Stimulated activated naive CD8-positive, alpha-beta T cell treated with anti-CD3 and anti-CD28 coated beads, Interleukin-15, Interleukin-2, amounts not matched to agents 100 ng/mL and 50 ng/mL, for 24 hours (primary cell): ENCODE measurements around the gene CCR7.

ENCODE experiments used
- H3K27ac Mint-ChIP-seq: one replicate; pipeline ENCODE4 v1.8.0; 2021; ENCODE audit warnings: mild to moderate bottlenecking, mixed read lengths
- H3K27me3 Mint-ChIP-seq: one replicate; pipeline ENCODE4 v1.8.0; 2021; ENCODE audit warnings: mixed read lengths
- H3K36me3 Mint-ChIP-seq: one replicate; pipeline ENCODE4 v1.8.0; 2021; ENCODE audit warnings: low read depth, mixed read lengths
- H3K4me1 Mint-ChIP-seq: one replicate; pipeline ENCODE4 v1.8.0; 2021; ENCODE audit warnings: low read depth, mixed read lengths
- H3K4me3 Mint-ChIP-seq: one replicate; pipeline ENCODE4 v1.8.0; 2021; ENCODE audit warnings: mild to moderate bottlenecking, mixed read lengths
- H3K9me3 Mint-ChIP-seq: one replicate; pipeline ENCODE4 v1.8.0; 2021; ENCODE audit warnings: mixed read lengths

CCR7 gene

DNA sequence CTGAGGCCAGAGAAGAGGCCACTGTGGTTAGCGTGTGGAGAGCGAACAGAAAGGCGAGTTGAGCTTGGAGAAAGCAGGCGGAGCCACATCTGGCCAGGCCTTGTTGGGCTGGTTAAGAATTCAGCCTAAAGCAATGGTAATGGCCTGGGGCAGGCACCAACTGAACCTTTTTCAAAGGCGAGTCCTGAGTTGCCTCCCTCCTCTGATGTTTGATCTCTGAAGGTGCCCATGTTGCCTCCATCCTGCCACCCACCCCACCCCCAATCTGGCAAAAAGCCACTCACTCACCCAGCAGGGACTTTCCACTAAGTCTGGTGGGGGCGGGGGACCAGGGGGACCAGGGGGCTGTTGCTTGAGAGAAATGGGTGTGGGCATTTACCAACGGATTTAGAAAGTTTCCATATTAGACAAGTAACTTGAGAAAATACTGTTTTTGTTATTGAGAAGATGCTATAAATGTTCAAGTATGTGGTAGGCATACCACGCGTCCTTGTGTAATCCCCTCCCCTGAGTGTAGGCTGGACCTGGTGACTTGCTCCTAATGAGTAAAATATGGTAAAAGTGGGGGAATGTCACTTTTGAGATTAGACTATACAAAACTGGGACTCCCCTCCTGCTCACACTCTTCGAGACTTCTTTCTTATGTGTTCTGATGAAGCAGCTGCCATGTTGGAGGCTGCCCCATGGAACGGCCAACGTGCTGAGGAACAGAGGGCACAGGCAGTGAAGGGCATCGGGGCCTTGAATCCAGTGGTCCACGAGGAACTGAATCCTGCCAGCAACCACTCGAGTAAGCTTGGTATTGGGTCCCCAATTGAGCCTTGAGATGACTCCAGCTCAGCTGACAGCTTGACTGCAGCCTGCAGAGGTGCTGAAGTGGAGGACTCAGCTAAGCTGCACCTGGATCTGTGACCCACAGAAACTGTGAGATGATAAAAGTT lies 34.0 kb downstream of the CCR7 start:
- H3K27me3 Mint-ChIP-seq: no peaks in the 10 kb centered on the region
- peak overlapping the region; percentile 96 for H3K27ac Mint-ChIP-seq
- H3K4me3 Mint-ChIP-seq: peak overlapping the region; percentile 79
- H3K9me3 Mint-ChIP-seq: peaks cover under 1% of the 10 kb centered on the region
- H3K4me1 Mint-ChIP-seq: peaks cover 79% of the 10 kb centered on the region
- H3K36me3 Mint-ChIP-seq: peaks cover 3% of the 10 kb centered on the region

DNA sequence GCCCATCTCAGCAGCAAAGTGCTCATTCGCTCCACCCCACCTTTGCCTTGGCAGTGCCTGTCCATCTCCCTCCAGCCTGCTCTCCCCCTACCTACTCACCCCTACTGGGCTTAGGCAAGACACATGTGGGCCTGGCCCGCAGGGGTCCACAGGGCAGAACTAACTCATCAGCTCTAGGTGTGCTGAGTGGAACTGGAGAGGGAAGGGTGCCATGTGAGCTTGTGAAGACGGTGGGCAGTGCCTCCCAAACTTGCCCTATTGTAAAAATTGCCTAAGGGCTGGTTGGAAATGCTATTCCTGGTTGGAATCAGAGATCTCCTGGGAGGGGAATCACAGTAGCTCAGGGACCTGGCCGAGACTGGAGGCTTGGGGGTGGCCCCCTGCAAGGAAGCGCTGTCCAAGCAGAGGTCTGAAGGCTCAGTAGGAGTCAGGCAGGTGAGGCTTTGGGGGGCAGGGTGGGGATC lies 34.7 kb downstream of the CCR7 start:
- Mint-ChIP-seq H3K4me1 (peaks cover 71% of the 10 kb centered on the region), H3K4me3 (peak overlapping the region; percentile 28)

DNA sequence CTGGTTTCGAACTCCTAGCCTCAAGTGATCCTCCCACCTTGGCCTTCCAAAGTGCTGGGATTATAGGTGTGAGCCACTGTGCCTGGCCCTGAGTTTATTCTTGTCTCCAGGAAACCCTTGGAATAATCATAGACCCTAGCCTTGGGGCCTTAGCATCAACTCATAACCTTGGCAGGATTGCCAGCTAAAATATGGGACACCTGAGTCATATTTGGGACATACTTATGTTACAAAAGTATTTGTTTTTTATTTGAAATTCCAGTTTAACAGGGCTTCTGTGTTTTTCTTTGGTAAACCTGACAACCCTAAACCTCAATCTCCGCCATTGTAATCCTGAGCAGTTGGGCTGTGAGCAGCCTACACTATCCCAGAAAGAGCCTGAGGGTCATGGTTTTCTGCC lies 35.3 kb downstream of the CCR7 start:
- H3K4me3 Mint-ChIP-seq: no peak overlapping the region
- peaks cover 68% of the 10 kb centered on the region for H3K4me1 Mint-ChIP-seq
- H3K27me3 Mint-ChIP-seq: no peaks in the 10 kb centered on the region
- peaks cover 11% of the 10 kb centered on the region for H3K9me3 Mint-ChIP-seq
- peaks cover 14% of the 10 kb centered on the region for H3K36me3 Mint-ChIP-seq
- H3K27ac Mint-ChIP-seq: peak overlapping the region; percentile 96

More for the DNA sequence above, 34.7 kb downstream of the CCR7 start:
- Mint-ChIP-seq H3K27ac (peak overlapping the region; percentile 96), H3K36me3 (peaks cover 8% of the 10 kb centered on the region), H3K9me3 (peaks cover 7% of the 10 kb centered on the region), H3K27me3 (no peaks in the 10 kb centered on the region)

DNA sequence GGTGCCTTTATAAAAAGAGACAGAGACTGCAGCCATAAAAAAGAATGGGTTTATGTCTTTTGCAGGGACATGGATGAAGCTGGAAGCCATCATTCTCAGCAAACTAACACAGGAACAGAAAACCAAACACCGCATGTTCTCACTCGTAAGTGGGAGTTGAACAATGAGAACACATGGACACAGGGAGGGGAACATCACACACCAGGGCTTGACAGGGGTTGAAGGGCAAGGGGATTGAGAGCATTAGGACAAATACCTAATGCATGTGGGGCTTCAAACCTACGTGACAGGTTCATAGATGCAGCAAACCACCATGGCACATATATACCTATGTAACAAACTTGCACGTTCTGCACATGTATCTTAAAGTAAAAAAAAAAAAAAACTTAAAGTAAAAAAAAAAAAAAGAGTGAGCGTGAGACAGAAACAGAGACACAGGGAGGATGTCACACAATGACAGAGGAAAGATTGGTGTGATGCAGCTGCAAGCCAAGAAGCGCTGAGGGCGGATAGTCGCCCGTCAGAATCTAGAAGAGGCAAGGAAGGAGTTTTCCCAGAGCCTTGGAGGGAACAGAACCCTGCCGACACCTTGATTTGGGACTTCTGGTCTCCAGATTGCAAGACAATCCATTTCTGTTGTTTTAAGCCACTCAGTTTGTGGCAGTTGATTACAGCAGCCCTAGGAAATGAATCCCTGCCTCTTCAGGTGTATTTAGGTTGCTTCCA lies 36.4 kb downstream of the CCR7 start:
- peaks cover 23% of the 10 kb centered on the region for H3K9me3 Mint-ChIP-seq
- peaks cover 60% of the 10 kb centered on the region for H3K4me1 Mint-ChIP-seq
- no peak overlapping the region for H3K4me3 Mint-ChIP-seq
- no peaks in the 10 kb centered on the region for H3K27me3 Mint-ChIP-seq
- H3K36me3 Mint-ChIP-seq: peaks cover 25% of the 10 kb centered on the region
- peak overlapping the region; percentile 61 for H3K27ac Mint-ChIP-seq

DNA sequence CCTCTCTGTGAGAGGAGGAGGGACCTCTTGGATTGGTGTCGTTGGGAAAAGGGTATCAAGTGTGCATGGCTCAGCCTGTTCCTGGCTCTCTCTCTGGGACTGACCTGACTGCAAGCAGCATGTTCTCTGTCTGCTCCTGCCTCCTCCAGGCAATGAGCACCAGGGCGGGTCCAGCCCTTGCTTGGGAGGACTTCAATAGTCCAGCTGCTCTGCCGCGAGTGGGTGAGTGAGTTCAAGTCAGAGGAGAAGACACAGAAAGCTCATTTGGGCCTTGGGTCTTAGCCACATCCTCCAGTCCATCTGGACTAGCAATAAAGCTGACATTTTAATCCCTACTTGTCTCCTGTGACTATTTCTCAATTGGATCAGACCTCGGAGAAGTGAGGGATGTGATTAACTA lies 38.6 kb downstream of the CCR7 start:
- H3K36me3 Mint-ChIP-seq: peaks cover 35% of the 10 kb centered on the region
- no peaks in the 10 kb centered on the region for H3K27me3 Mint-ChIP-seq
- H3K4me1 Mint-ChIP-seq: peaks cover 45% of the 10 kb centered on the region
- H3K27ac Mint-ChIP-seq: no peak overlapping the region
- peaks cover 28% of the 10 kb centered on the region for H3K9me3 Mint-ChIP-seq
- no peak overlapping the region for H3K4me3 Mint-ChIP-seq

DNA sequence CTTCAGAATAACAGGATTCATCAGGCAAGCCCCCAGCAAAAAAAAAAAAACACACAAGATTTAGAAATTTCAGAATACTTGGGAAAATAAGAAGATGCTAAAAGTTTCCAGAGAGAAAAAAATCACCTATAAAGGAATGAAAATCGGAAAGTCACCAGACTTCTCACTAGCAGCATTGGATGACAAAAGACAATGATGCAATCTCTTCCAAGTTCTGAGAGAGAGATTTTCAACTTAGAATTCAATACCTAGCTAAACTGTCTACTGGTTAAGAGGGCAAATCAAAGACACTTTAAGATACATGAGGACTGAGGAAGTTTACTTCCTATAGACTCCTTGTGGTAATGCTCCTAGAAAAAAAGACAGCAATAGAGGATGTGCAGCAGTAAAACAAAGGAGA lies 40.0 kb downstream of the CCR7 start:
- Mint-ChIP-seq H3K27me3 (no peaks in the 10 kb centered on the region), H3K36me3 (peaks cover 35% of the 10 kb centered on the region), H3K9me3 (peaks cover 28% of the 10 kb centered on the region), H3K27ac (no peak overlapping the region), H3K4me1 (peaks cover 39% of the 10 kb centered on the region), H3K4me3 (no peak overlapping the region)

DNA sequence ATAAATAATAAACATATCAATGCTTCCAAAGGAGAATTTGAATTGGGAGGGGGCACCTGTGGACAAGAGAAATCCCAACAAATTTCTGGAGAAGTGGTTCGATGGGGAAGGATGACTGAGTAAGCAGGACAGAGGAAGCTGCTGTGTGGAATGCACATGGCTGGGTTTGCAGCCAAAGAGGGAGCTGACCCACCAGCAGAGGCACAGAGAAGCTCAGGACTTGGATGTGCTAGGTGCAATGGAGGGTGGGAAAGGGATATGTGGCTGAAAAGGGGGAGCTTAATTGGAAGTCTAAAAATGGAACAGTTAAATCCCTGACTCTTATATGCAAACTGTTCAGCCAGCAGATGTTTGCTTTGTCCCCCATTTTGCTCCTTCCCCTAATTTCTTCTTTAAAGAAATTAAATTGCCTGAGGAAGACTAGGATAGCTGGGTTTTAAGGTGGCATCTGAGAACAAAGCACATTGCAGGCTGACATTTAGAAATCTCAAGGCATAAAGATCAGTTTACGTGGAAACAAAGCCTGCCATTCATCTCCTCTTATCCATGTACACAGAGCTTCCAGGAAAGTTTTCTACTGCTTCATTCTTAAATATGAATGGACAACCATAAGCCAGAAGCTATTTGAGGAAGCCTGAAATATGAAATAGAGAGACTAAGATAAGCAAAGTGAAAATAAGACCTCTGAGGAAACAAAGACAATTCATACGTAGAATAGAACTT lies 40.9 kb downstream of the CCR7 start:
- Mint-ChIP-seq H3K36me3 (peaks cover 35% of the 10 kb centered on the region), H3K4me3 (no peak overlapping the region), H3K9me3 (peaks cover 28% of the 10 kb centered on the region), H3K27ac (no peak overlapping the region), H3K4me1 (peaks cover 31% of the 10 kb centered on the region), H3K27me3 (no peaks in the 10 kb centered on the region)

DNA sequence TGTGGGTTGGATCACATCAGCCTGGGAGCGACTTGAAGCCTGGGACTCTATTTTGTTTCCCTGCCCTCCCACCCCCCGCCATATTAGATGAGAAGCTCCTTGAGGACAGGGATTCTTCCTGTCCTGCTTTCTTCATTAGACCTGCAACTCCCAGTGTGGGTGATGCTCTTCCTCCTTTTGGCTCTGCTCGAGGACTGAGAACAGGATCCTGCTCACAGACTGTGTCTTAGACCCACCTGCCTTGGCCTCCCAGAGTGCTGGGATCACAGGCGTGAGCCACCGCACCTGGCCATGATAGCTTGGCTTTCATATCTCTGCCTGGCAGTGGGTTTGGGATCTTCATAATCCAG lies 42.3 kb downstream of the CCR7 start:
- H3K9me3 Mint-ChIP-seq: peaks cover 28% of the 10 kb centered on the region
- no peak overlapping the region for H3K4me3 Mint-ChIP-seq
- H3K27me3 Mint-ChIP-seq: no peaks in the 10 kb centered on the region
- H3K27ac Mint-ChIP-seq: no peak overlapping the region
- peaks cover 33% of the 10 kb centered on the region for H3K4me1 Mint-ChIP-seq
- peaks cover 35% of the 10 kb centered on the region for H3K36me3 Mint-ChIP-seq

DNA sequence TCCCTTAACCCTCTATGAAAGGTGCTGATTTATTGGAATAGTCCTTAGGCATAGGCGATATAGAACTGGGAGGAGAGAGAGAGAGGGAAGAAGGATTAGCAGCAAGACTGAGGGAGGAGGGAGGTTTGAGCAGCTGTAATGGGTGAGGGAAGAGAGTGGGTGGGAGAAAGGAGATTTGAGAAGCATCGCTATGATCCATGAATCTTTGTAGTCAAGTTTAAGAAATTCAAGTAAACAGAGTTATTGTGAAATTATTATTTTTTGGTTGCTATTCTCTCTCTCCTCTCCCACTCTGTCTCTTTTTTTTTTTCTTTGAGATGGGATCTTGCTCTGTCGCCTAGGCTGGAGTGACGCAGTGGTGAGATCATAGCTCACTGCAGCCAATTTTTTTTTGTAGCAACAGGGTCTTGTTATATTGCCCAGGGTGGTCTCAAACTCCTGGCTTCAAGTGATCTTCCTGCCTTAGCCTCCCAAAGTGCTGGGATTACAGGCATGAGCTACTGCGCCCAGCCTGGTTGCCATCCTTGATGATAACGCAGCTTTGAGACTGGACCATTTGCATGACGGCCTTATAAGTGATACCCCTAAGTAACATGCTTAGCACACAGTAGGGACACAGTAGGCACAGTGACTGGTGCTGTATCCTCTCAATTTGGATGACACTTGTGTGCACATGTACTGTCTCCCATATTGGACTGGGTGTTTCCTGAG lies 42.9 kb downstream of the CCR7 start:
- Mint-ChIP-seq H3K9me3 (peaks cover 28% of the 10 kb centered on the region), H3K4me3 (no peak overlapping the region), H3K4me1 (peaks cover 36% of the 10 kb centered on the region), H3K36me3 (peaks cover 36% of the 10 kb centered on the region), H3K27ac (no peak overlapping the region), H3K27me3 (no peaks in the 10 kb centered on the region)

DNA sequence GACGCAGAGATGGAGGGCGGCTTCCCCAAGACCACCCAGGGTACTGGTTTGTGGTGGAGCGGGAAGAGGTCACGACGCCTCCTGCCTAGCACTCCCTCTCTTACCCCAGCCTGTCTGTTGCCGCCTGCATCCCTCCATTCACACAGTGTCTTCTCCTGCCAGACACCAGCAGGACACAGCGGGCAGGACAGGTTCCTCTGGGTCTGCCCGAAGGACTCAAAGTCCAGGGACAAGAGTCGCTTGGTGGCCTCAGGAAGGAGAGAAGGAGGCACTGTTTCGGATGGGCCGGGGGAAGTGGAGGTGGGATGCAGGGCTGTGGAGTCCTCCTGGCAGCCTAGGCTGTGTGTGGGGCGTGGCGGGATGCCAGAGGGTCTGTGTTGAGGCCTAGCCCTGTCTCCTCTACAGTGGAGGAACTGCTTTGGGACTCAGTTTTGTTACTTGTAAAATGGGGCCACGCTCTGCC lies 44.2 kb downstream of the CCR7 start:
- H3K4me1 Mint-ChIP-seq: peaks cover 50% of the 10 kb centered on the region
- H3K36me3 Mint-ChIP-seq: peaks cover 35% of the 10 kb centered on the region
- H3K4me3 Mint-ChIP-seq: no peak overlapping the region
- H3K27me3 Mint-ChIP-seq: no peaks in the 10 kb centered on the region
- H3K9me3 Mint-ChIP-seq: peaks cover 25% of the 10 kb centered on the region
- H3K27ac Mint-ChIP-seq: no peak overlapping the region

DNA sequence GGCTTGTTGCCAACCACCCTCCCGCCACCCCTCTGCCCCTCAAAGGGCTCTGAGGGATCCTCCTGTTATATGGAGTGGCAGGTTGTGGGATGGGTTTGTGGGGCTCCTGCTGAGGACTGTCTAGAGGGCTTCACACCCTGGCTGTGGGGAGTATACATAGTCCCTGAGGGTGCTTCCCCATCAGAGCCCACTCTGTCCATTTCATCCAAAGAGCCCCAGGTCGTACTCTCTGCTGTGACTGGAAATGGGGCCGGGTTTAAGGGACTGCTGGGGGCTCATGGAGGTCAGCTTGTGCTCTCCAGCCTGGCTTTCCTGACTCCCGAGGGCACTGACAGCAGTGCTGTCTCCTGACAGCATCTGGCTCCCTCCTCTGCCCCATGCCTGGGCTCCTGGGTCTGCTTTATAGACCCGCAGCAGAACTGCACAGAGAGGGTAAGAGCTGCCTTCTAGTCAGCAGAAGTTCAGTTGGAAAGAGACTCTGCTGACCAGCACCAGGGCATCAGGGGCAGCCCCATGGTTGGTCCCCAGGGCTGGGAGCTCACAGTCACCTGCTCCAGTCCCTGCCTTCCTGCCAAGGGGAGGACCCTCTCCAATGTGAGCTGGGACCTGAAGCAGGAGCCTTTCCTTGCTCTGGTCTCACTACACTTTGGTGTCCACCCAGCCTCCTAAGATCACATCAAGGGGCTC lies 46.0 kb downstream of the CCR7 start:
- Mint-ChIP-seq H3K4me1 (peaks cover 63% of the 10 kb centered on the region), H3K36me3 (peaks cover 18% of the 10 kb centered on the region), H3K27ac (no peak overlapping the region), H3K4me3 (no peak overlapping the region), H3K27me3 (peaks cover 9% of the 10 kb centered on the region), H3K9me3 (peaks cover 9% of the 10 kb centered on the region)

DNA sequence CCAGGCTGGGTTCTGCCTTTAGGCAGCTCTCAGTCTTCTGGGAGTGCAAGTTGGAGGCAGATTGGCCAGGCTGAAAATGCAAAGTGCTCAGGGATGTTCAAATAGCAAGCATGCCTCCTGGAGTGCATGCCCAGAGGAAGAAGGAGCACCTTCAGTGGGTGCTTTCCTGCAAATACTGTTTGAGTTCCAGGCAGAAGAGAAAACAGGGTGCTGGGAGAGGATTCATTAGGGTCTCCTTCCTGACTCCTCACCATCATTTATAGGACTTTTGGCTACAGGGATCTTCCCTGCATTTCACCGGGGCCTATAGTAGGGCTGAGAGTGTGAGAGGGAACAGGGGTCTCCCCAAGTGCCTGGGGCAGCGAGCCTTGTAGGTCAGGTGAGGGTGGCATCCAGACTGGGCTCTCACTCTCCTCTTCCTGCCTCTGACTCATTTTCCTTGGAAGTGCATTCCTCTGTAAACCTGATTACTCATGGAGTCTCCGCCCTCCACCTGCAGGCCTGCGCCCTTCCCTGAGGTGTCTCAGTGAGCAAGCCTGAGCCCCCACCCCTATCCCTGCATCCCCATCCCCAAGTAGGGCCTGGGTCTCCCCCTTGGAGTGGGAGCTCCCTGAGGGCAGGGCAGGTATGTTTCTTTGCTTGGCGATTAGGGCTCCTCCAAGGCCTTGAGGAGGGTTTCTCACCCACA lies 46.7 kb downstream of the CCR7 start:
- Mint-ChIP-seq H3K4me1 (peaks cover 69% of the 10 kb centered on the region), H3K27me3 (peaks cover 13% of the 10 kb centered on the region), H3K9me3 (peaks cover 5% of the 10 kb centered on the region), H3K4me3 (peak overlapping the region; percentile 61), H3K36me3 (peaks cover 12% of the 10 kb centered on the region), H3K27ac (no peak overlapping the region)

DNA sequence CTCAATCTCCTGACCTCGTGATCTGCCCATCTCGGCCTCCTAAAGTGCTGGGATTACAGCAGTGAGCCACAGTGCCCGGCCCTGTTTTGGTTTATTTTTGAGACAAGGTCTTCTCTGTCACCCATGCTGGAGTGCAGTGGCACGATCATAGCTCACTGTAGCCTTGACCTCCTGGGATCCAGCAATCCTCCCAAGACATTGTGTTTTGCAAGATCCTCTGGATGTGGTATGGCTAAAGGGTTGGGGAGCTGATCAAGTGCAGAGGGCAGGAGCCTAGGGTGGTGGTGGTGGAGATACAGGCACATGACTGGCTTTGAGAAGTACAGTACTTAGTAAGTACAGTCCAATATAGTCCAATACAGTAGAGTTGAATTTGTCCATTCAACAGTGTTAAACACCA lies 47.3 kb downstream of the CCR7 start:
- H3K27ac Mint-ChIP-seq: no peak overlapping the region
- H3K9me3 Mint-ChIP-seq: no peaks in the 10 kb centered on the region
- peaks cover 7% of the 10 kb centered on the region for H3K36me3 Mint-ChIP-seq
- H3K4me3 Mint-ChIP-seq: peak overlapping the region; percentile 61
- H3K4me1 Mint-ChIP-seq: peaks cover 69% of the 10 kb centered on the region
- H3K27me3 Mint-ChIP-seq: peaks cover 13% of the 10 kb centered on the region
